Left ventricle myocardium inferior (tissue), 1 donor: ENCODE data around the gene SPDYC. TPM values are rescaled to one million over a fixed set of nuclear protein-coding genes. Genes with fewer than 3 reads are reported as not detected.

Experiments used
- DNase-seq: peaks from one replicate; pipeline ENCODE4 v3.0.0-alpha.2; 2020
- H3K27ac ChIP-seq: fragments of 200-600 bp; replicated peaks from 2 replicates; pipeline ENCODE4 v1.8.0; 2021
- H3K27me3 ChIP-seq: fragments of 200-600 bp; 2 replicates; pipeline ENCODE4 v1.8.0; 2021; ENCODE audit warnings: low read depth
- H3K36me3 ChIP-seq: fragments of 200-600 bp; 2 replicates; pipeline ENCODE4 v1.8.0; 2021
- H3K4me1 ChIP-seq: fragments of 200-600 bp; 2 replicates; pipeline ENCODE4 v1.8.0; 2021
- H3K4me3 ChIP-seq: fragments of 200-600 bp; 2 replicates; pipeline ENCODE4 v1.8.0; 2021; ENCODE audit warnings: mild to moderate bottlenecking, moderate library complexity
- H3K9me3 ChIP-seq: fragments of 200-600 bp; replicated peaks from 2 replicates; pipeline ENCODE4 v1.8.0; 2021
- CTCF ChIP-seq: fragments of 200-600 bp; IDR thresholded peaks from 2 replicates; pipeline ENCODE4 v1.8.0; 2021; ENCODE audit warnings: antibody characterized with exemption, mild to moderate bottlenecking, borderline replicate concordance
- intact Hi-C: fragments of 100-400 bp; cut with micrococcal nuclease; formaldehyde crosslinking; loops from one replicate; pipeline ENCODE4 v1.11.0; 2022
- long read RNA-seq: library from polyadenylated mRNA; unstranded; transcript quantifications from one replicate; pipeline ENCODE4 v2.0.0, GENCODE V29; 2021
- total RNA-seq: library from RNA; stranded (reverse); fragmentation: NEBNext Ultra II Directional; extraction: Animal tissue kit (Norgen Biotek cat#: 25700); gene quantifications from one replicate; pipeline ENCODE4 v1.2.1, GENCODE V29; 2021
- donor health status: DM: no; HTN: yes; CAD: no; lungs with severe emphysema.

The SPDYC gene, protein sequence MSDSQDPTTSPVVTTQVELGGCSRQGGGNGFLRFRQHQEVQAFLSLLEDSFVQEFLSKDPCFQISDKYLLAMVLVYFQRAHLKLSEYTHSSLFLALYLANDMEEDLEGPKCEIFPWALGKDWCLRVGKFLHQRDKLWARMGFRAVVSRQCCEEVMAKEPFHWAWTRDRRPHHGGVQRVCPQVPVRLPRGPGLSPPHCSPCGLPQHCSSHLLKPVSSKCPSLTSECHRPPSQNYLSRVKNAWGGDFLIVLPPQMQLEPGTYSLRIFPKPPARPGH
- not detected for total RNA-seq
- long read RNA-seq = 0 reads

DNA sequence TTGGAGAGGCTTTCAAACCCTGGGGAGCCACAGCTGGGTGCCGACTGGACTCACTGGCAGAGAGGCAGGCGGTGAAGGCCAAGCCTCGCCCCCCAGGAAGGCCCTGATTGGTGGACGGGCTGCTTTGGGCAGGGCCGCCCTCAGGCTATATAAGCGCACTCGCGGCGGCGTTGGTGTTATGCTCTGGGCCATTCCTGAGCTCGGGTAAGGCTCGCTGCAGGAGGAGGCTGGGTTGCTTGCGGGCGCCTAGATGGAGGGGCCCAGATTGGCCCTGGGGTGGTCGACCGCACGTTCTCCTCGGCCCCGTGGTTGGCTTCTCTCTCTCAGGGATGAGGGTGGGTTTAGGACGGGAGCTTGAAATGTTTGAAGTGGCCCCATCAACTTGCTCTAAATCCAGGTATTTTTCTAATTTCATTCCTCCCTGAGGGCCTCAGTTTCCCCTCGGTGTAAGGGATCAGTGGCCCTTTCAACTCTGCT lies at the start of gene SPDYC:
SPDYC (plus strand) TSS at position 176 of the 477 bp plus-strand sequence. CDS start 1,125 bp downstream, outside the sequence.
- TF ChIP-seq CTCF = no peak
- no peak for DNase-seq
- H3K27ac ChIP-seq = no peak within 1 kb of the TSS
- no peak within 1 kb of the TSS for H3K4me3 ChIP-seq
- no peaks in the 10 kb centered on the region for H3K36me3 ChIP-seq
- H3K4me1 ChIP-seq = no peaks in the 10 kb centered on the region
- intact Hi-C loops = no loop called here
- no peaks in the 10 kb centered on the region for H3K27me3 ChIP-seq
- H3K9me3 ChIP-seq = no peaks in the 10 kb centered on the region

DNA sequence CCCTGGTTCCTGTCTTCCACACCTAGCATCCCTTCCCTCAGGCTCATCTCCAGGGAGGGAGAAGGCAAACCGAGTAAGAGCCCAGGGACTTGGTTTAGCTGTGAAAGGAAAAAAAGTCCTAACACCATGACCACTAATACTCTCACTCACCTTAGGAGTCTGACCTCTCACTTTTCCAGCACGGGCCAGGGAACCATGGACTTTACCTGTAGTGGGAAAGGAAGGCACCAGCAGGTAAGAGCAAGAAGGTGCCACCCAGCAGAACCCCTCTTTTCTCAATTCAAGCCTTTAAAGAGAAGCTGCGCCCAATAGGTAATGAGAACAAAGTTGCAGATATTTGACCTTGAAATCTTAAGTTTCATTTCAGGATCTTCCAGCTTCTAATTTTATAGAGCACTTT lies 49.2 kb upstream of the SPDYC start:
- intact Hi-C loops = no loop called here
- DNase-seq = no peak
- no peaks in the 10 kb centered on the region for H3K9me3 ChIP-seq
- H3K4me3 ChIP-seq = peak overlapping the region; percentile 92
- H3K27ac ChIP-seq = peak overlapping the region; percentile 92
- H3K36me3 ChIP-seq = peaks cover 54% of the 10 kb centered on the region
- H3K27me3 ChIP-seq = no peaks in the 10 kb centered on the region
- peaks cover 60% of the 10 kb centered on the region for H3K4me1 ChIP-seq
- no peak for TF ChIP-seq CTCF

GRCh38 chr11:65121447-65121864 lies 48.6 kb upstream of the SPDYC start:
- peak overlapping the region; percentile 92 for H3K4me3 ChIP-seq
- peak; percentile 17 for DNase-seq
- H3K9me3 ChIP-seq = no peaks in the 10 kb centered on the region
- H3K4me1 ChIP-seq = peaks cover 54% of the 10 kb centered on the region
- H3K36me3 ChIP-seq = peaks cover 58% of the 10 kb centered on the region
- intact Hi-C loops = no loop called here
- peak overlapping the region; percentile 92 for H3K27ac ChIP-seq
- TF ChIP-seq CTCF = no peak
- H3K27me3 ChIP-seq = no peaks in the 10 kb centered on the region

DNA sequence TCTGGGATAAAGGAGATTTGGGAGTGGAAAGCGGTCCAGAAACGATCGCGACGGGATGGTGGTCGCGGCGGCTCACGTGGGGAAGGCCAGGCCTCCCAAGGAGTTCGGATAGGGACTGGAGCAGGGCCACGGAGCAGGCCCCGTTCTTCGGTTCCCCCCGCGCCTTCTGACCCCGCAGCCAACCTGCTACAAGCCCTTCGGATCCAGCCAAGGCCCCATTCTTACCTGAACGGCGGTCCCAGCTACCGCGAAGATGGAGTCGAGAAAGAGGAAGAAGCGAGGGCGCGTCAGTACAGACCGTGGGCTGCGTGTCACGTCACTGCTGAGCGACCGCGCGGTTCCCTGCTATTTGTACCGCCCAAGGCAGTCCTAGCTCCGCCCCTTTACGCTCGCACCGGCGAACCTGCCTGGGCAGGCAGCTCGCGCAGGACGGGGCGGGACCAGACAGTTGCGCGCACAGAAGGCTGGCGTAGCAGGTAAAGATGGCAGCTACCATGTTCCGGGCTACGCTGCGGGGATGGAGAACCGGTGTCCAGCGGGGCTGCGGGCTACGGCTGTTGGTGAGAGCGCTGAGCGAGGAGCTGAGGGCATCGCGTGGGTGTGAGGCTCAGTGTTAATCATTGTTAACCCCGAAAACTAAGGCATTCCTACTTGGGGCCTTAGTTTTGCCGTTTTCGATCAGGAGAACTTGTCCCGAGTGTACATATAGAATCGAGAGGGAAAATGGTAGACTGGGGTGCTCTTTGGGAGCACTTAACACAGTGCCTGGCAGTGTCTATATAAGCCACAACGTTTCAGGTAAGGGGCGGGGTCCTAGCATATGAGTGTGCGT lies 48.0 kb upstream of the SPDYC start, which contains the start of the genes FAU and MRPL49:
FAU (minus strand) TSS at position 270 of the 832 bp plus-strand sequence. CDS start 321 bp downstream, outside the sequence.
MRPL49 (plus strand) TSS at position 457 of the 832 bp plus-strand sequence; CDS start at position 483, 26 bp downstream.
- DNase-seq = peak; percentile 98
- no peaks in the 10 kb centered on the region for H3K9me3 ChIP-seq
- H3K4me3 ChIP-seq = peak within 1 kb of the TSS; percentile 92
- H3K36me3 ChIP-seq = peaks cover 65% of the 10 kb centered on the region
- intact Hi-C loops = no loop called here
- peak within 1 kb of the TSS; percentile 92 for H3K27ac ChIP-seq
- peaks cover 48% of the 10 kb centered on the region for H3K4me1 ChIP-seq
- H3K27me3 ChIP-seq = no peaks in the 10 kb centered on the region
- no peak for TF ChIP-seq CTCF

GRCh38 chr11:65124480-65125196 lies 45.4 kb upstream of the SPDYC start:
- peaks cover 73% of the 10 kb centered on the region for H3K36me3 ChIP-seq
- intact Hi-C loops = no loop called here

More at GRCh38 chr11:65124480-65125196, 45.4 kb upstream of the SPDYC start:
- Histone ChIP-seq H3K27ac (no peak overlapping the region), H3K4me1 (peaks cover 37% of the 10 kb centered on the region), H3K4me3 (no peak overlapping the region), H3K27me3 (no peaks in the 10 kb centered on the region), H3K9me3 (no peaks in the 10 kb centered on the region)
- no peak for DNase-seq
- no peak for TF ChIP-seq CTCF
